G401 (cell line): ENCODE data around the gene KIAA0319L. TPM values are rescaled to one million over a fixed set of nuclear protein-coding genes. Genes with fewer than 3 reads are reported as not detected.
A peak's percentile ranks its signal among the peaks of the same experiment; 100 is the strongest.

Experiments
- DNase-seq: peaks from one replicate; pipeline ENCODE4 v3.0.0-alpha.2; 2015; ENCODE audit warnings: low spot score
- in situ Hi-C: cut with HindIII; loops from 2 replicates; pipeline ENCODE4 v1.10.0; 2016; ENCODE audit warnings: low sequenced_read_pairs, mixed read lengths
- total RNA-seq: library from RNA; depleted of rRNA; stranded (reverse); fragments of >200 nt; shearing (Covaris generic); gene quantifications from 2 replicates; pipeline ENCODE4 v1.2.3, GENCODE V29; 2014

The KIAA0319L gene
- total RNA-seq, 1 experiment from 2014 or later = 31.1 TPM

DNA sequence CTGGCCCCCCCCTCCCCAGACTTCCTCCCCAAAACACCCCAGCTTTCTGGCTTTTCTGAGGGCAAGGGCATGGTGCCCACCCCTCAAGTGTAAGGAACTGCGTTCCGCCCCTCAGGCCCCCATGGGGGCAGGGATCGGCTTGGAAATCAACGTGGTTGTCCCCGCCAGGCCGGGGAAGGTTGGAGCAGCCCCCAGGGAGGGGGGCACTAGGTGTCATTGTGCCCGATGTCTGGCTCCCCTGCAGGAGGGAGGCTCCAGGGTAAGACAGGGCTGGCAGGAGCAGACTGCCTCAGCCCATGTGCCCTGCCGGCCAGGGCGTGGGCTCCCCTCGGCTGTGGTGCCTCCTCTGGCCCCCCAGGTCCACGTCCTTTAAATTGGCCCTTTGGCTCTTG lies 8.5 kb upstream of the KIAA0319L start:
- in situ Hi-C loops = loop anchor here (10.0 kb wide), 2 partner anchors 121 to 159 kb away; no protein-coding TSS in a partner anchor

DNA sequence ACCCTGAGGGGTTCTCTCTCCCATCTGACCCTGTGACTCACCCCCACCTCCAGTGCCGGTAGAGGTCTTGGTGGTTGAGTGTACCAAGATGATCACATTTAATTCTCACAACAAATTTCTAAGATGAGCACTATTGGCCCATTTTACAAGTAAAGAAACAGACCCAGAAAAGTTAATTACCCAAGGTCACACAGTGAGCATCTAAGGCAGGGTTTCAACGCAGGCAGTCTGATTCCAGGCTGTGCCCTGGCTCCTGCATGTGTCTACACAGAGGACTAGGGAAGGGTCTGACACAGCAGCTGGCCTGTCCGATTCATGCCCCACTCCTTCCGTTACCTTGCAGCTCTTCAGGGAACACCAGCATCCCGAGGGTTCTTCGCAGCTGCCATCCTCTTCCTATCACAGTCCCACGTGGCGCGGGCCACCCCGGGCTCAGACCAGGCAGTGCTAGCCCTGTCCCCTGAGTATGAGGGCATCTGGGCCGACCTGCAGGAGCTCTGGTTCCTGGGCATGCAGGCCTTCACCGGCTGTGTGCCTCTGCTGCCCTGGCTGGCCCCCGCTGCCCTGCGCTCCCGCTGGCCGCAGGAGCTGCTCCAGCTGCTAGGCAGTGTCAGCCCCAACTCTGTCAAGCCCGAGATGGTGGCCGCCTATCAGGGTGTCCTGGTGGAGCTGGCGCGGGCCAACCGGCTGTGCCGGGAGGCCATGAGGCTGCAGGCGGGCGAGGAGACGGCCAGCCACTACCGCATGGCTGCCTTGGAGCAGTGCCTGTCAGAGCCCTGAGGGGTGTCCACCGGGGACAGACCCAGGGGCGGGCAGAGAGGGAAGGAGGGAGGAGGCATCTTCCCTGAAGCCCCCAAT lies 7.9 kb upstream of the KIAA0319L start:
- in situ Hi-C loops = loop anchor here (10.0 kb wide), 2 partner anchors 120 to 160 kb away; no protein-coding TSS in a partner anchor
- peak; percentile 36 for DNase-seq

More for the DNA sequence above, 8.5 kb upstream of the KIAA0319L start:
- no peak for DNase-seq

DNA sequence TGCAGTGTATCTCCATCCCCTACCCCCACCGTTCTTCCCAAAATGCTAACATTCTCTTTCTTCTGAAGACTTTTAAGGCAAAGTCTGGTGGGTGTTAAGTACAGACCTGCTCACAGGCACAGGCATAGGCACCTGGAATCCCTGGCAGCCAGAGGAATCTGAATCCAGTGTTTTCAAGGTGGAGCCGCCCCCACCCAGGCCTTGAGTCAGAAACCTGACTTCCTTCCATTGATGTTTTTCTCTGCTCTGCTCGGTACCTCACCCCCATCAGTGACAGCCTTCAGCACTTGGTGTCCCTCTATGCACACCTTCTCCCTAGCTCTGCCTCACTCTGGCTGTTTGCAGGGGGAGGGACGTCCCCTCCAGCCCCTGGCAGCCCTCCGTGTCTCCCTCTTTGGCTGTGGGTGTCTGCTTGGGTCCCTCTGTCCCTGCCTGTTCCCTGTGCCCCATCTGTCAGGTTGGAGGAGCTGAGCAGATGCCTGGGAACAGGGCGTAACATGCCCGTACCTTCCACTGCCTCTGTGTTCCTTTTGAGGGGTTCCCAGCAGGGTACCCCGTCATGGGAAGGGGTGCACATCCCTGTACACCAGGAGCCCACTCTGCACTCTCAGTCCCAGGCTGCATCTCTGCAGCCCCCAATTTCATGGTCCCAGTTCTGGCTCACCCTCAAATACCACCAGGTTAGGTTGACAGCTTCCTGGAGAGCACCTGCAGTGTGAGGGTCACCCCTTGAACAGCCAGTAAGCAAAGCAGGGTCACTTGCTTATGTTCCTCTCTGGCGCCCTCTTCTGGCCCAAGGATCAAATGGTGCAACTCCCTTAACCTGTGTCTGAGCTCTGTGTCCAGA lies 7.1 kb upstream of the KIAA0319L start:
- in situ Hi-C loops = loop anchor here (10.0 kb wide), 2 partner anchors 119 to 161 kb away; no protein-coding TSS in a partner anchor
- DNase-seq = peak; percentile 79

DNA sequence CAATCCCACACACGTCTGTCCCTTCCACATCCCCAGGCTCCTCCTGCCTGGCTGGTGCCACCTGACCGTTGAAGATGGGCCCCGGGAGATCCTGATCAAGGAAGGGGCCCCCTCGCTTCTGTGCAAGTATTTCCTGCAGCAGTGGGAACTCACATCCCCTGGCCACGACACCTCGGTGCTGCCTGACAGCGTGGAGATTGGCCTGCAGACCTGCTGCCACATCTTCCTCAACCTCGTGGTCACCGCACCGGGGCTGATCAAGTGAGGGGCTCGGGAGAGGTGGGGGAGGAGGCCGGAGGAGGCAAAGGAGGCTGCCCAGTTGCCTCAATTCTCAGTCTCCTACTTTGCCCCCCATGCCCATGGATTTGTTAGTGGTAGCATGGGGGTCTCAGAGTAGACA lies 6.0 kb upstream of the KIAA0319L start:
- no peak for DNase-seq
- in situ Hi-C loops = loop anchor here (10.0 kb wide), 2 partner anchors 118 to 162 kb away; no protein-coding TSS in a partner anchor

DNA sequence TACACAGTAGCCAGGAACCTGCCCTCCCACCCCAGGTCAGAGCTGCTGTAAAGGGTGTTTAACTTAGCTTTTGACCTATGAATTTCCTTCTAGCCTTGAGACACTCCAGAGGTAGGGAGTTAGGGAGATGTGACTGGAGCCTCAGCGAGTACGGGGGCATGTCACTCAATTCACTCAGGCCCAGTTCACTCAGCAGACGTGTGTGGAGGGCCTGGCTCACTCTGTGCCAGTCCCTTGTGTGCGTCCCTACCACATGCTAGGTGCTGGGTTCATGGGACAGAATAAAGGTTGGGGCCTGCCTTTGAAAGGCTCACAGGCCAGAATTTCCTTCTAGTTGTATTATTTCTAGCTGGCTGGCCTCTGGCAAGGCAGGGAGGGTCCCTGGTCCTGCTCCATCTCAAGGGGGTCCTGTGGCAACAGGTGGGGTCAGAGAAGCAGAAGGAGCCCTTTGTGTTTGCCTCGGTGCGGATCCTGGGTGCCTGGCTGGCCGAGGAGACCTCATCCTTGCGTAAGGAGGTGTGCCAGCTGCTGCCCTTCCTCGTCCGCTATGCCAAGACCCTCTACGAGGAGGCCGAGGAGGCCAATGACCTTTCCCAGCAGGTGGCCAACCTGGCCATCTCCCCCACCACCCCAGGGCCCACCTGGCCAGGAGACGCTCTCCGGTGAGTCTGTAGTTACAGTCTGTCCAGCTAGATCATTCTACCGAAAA lies 4.9 kb upstream of the KIAA0319L start:
- in situ Hi-C loops = loop anchor here (10.0 kb wide), 2 partner anchors 117 to 163 kb away; no protein-coding TSS in a partner anchor
- DNase-seq = no peak

DNA sequence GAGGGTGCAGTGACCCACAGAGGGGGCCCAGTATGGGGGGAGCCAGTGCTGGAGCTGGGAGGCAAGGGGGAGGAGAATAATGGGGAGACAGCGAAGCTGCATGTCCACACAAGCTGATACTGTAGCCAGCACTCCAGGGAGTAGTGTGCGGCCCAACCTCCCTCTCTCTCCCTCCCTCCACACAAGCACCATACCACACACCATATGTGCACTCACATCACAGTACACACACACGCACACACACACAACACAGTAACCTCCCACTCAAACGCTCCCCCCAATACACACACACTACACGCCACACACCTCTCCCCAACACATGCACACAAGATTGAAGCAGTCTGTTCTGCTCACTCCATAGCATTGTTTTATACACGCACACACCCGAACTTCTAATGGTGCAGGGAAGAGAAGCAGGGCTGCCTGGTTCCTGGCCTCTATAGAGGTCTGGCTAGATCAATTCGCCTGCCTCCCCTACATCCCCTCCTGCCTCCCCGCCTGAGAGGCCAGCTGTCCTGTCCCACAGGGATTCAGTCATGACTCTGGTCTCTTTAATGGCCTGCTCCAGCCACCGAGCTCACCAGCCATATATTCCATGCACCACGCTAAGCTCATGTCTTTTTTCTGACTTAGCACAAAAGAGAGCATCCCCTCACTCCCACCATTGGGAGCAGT lies 4.2 kb upstream of the KIAA0319L start:
- in situ Hi-C loops = loop anchor here (10.0 kb wide), 2 partner anchors 117 to 163 kb away; no protein-coding TSS in a partner anchor
- peak; percentile 53 for DNase-seq

DNA sequence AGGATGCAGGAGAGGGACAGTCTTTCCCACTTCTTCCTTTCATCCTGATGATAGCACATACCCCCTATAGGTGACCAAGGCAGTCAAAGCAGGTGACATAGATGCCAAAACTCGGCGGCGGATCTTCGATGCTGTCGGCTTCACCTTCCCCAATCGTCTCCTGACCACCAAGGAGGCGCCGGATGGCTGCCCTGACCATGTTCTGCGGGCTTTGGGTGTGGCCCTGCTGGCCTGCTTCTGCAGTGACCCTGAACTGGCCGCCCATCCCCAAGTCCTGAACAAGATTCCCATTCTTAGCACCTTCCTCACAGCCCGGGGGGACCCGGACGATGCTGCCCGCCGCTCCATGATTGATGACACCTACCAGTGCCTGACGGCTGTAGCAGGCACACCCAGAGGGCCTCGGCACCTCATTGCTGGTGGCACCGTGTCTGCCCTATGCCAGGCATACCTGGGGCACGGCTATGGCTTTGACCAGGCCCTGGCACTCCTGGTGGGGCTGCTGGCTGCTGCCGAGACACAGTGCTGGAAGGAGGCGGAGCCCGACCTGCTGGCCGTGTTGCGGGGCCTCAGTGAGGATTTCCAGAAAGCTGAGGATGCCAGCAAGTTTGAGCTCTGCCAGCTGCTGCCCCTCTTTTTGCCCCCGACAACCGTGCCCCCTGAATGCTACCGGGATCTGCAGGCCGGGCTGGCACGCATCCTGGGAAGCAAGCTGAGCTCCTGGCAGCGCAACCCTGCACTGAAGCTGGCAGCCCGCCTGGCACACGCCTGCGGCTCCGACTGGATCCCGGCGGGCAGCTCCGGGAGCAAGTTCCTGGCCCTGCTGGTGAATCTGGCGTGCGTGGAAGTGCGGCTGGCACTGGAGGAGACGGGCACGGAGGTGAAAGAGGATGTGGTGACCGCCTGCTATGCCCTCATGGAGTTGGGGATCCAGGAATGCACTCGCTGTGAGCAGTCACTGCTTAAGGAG lies 3.3 kb upstream of the KIAA0319L start:
- DNase-seq = peak; percentile 84
- in situ Hi-C loops = loop anchor here (10.0 kb wide), 2 partner anchors 116 to 164 kb away; no protein-coding TSS in a partner anchor

DNA sequence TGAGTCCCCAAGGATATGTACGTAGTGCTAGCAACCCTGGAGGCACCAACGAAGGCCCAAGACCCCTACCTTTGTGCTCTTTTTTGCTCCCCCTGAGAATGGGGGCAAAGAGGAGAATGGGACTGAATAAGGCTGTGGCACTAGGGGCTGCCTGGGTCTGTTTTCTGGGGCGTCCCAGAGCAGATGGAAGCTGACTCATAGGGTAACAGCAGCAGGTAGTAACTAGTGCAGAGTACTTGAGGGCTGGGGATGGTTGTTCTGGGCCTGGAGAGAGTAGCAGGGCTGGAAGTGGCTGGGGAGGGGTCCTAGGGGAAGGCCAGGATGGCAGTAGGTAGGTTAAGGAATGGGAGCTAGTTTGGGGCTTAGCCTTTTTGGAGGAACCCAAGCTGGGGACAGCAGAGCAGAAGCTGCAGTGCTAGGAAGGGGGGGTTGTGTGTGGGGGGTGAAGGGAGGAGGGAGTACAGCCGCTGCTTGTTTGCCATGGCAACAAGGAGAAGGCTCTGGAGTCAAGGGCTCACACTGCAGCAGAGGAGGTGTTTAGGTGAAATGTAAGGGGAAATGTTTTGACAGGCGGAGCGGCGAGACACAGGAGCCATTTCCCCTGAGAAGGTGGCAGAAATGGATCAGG lies 2.2 kb upstream of the KIAA0319L start:
- DNase-seq = peak; percentile 80
- in situ Hi-C loops = no loop called here

DNA sequence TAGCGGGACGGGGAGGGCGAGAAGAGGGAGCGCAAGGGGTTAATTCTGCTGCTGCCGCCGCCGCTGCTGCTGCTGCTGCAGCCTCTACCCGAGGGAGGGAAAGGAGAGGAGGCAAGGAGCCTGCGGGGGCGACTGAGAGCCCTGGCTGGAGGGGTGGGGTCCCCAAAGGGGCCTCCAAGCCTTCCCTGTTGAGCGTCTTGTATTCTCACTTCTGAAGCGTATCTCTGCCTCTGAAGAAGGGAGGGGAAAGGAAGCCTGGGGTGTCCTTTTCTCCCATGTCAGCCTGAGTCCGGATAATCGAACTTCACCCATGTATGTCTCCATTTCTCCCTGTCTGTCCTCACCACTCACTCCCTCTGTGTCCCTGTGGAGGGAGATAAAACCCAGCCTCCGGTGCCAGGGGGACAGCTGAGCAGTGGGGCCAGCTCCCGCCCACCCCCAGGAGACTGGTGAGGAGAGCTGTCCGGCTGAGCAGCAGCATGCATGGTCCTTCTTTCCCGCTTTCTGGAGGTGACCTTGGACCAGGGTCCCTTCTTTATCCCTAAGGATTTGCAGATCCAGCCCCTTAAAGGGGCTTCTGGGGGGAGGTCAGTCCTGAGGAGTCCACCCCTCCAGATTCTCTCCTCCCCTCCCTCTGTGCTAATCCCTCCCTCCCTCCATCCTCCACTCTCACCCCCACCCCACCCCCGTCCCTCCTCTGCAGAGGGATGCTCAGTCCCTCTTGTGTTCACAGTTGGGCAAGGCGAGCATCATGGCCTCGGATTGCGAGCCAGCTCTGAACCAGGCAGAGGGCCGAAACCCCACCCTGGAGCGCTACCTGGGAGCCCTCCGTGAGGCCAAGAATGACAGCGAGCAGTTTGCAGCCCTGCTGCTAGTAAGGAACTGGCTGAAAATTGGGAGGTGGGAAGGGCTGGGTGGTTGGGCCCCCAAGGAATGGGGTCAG lies 1.4 kb upstream of the KIAA0319L start:
- peak; percentile 61 for DNase-seq
- in situ Hi-C loops = no loop called here

DNA sequence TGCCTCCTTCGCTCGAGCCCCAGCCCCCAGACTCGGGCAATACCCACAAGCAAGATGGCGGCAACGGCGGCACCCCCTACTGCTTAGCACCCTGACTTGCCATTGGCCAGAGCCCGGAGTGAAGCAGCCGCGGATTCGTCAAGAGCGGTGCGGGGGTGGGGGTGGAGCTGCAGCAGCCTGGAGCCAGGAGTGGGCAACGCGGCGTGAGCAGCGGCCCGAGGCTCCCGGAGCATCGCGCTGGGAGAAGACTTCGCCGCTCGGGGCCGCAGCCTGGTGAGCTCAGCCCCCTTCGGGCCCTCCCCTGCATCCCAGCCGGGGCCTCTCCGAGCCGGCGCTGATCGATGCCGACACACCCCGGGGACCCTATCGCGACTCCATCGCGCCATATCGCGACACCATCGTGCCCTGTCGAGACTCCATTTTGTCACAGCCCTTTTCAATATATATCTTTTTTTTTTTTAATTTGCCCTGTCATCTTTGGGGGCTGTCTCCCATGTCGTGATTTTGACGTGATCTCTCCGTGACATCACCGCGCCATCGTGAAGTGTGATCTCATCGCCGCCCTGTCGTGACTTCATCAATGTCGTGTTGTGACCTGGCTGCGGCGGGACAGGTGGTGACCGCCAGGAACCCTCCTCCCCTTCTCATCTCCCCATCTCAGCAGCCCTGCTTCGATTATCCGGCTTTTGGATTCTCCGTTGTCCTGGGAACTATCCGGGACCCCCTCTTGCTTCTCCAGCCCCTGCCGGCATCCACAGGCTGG lies 589 bp upstream of the KIAA0319L start, which contains the start of gene NCDN:
Gene NCDN, plus strand, starts transcription at position 189 of the 763 bp plus-strand sequence. Its CDS starts 392 bp downstream, at position 581.
- DNase-seq = peak; percentile 95
- in situ Hi-C loops = no loop called here

DNA sequence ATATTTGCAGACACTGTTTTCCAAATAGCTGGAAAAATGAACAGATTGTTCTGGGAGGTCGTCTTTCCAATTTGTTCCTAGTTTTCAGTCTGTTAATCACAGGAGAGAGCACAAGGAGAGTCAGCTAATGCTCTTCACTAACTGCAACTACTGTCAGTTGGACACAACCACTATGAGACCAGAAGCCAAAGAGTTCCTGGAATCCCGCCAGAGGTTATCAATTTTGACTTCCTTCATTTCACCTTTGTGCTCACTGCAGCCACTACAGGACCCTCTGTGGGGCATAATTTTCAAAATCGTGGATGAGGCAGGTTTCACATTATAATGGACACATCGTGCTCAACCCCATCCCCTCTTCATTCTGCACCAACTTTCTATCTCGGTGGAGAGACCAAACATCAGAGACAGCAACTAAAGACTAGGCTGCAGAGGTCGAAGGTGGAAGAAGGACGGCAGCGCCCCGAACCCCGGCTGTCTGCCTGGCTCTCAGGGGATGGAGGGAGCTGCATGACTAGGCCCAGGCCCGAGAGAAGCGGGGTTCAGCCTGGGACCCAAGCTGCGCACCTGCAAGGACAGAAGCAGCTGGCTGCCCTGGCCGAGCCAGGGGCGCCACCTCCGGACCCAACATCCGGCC lies 602 bp downstream of the KIAA0319L start:
- in situ Hi-C loops = no loop called here
- DNase-seq = no peak

DNA sequence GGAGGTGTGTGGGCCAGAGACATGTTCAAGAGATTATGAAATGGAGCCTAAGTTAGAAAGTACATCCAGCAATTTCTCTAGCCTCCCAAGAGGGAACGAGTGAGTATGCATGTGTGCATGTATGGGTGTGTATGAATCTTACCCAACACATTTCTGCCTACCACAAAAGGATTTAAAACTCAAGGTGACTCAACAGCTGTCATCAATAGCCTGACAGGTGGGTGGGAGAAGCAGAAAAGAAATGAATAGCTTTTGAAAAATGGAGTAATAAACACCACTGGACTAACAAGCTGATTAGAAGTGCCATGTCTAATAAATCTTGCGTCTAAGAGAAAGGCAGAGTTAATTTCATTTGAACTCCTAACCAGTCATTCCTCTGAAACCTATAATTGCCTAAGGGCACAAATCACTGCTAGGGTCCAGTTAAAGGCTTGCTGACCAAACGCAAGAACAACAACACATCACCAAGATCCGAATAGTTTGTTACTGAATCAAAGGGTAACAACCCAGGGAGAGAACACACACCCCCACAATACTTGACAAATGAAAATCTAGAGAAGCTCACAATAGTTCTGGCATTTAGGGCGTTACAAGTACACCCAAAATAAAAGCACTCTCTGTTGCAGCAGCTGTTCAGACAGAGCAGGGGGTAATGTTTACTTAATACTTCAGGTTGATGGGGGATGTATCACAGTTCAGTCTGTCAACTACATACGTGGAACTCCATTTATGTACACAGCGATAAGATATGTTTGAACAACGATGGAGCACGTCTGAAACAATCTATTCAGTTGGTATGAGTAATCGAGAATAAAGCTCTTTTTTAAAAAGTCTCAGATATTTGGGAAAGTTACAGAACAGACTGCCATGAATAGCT lies 1.4 kb downstream of the KIAA0319L start:
- in situ Hi-C loops = no loop called here
- DNase-seq = no peak

DNA sequence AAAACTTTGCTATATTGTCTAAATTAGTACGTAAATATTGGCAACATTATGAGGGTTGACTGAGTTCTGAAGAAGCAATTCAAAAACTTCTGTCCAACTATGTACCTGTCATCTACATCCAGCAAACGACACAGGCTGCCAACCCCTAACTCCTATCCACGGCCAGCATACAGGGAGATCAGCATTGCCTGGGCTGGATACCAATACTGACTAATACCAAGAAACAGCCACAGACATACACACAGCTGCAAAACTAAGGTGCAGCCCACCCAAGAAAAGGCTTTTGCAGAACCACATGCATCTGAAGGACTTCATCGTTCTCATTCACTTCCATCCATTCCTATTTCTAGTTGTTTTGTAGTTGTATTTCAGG lies 2.0 kb downstream of the KIAA0319L start:
- no peak for DNase-seq
- in situ Hi-C loops = no loop called here
